Adrenal gland (tissue), 5 donors: ENCODE measurements around the gene ITGA7.

Experiments
- CTCF ChIP-seq, 6 experiments: fragments of 450-650 bp in 4 of 6; fragments of 200-600 bp in 2 of 6; sonication (generic) in 1 of 6; IDR thresholded peaks; 1 replicate in 5 of 6; 2 replicates in 1 of 6; pipeline versions ENCODE4 v1.5.1 to v1.8.0; 2016 to 2021; ENCODE audit warnings: antibody characterized with exemption in 6 of 6, mild to moderate bottlenecking in 2 of 6, moderate library complexity in 1 of 6
- POLR2A ChIP-seq, 2 donors: fragments of 450-650 bp; IDR thresholded peaks; one replicate each; pipeline ENCODE4 v1.6.1; 2017; ENCODE audit warnings: antibody characterized with exemption in 2 of 2, mild to moderate bottlenecking in 2 of 2, moderate library complexity in 1 of 2
- donor health status: DM: no; HTN: no; CAD: no.

- TF ChIP-seq CTCF (IDR thresholded peaks at IDR 0.05) = no peak
- TF ChIP-seq POLR2A (IDR thresholded peaks at IDR 0.05) = no peak
Observed at GRCh38 chr12:55670276-55670675, 37.4 kb downstream of the ITGA7 start.
